Neural cell (in vitro differentiated cells): Measurements from ENCODE around the gene FANCL. TPM values are rescaled to one million over a fixed set of nuclear protein-coding genes. Genes with fewer than 3 reads are reported as not detected.

Source experiments
- H2AFZ ChIP-seq: fragments of 200-600, 300-800 bp; sonication (generic), shearing (Covaris generic); 2 replicates; pipeline ENCODE4 v1.6.0; 2014; ENCODE audit warnings: low read depth, mild to moderate bottlenecking, antibody characterized with exemption, low read length, moderate library complexity
- H3F3A ChIP-seq: fragments of 200-600 bp; shearing (Covaris generic); 2 replicates; pipeline ENCODE4 v1.6.1; 2016; ENCODE audit warnings: mild to moderate bottlenecking, moderate library complexity, mixed read lengths, antibody characterized with exemption, low read length; ENCODE audit not compliant: insufficient read depth, poor library complexity, severe bottlenecking
- H3K27ac ChIP-seq: fragments of 200-600, 300-800 bp; sonication (generic), shearing (Covaris generic); 2 replicates; pipeline ENCODE4 v1.5.1; 2014; ENCODE audit warnings: mild to moderate bottlenecking, low read length, moderate library complexity
- H3K27me3 ChIP-seq: fragments of 300-800, 200-600 bp; sonication (generic), shearing (Covaris generic); 2 replicates; pipeline ENCODE4 v1.6.0; 2014; ENCODE audit warnings: mild to moderate bottlenecking, low read depth, low read length, moderate library complexity; ENCODE audit not compliant: insufficient read depth
- H3K36me3 ChIP-seq: fragments of 300-800, 200-600 bp; sonication (generic), shearing (Covaris generic); 2 replicates; pipeline ENCODE4 v1.5.1; 2014; ENCODE audit warnings: mild to moderate bottlenecking, antibody characterized with exemption, low read length, moderate library complexity; ENCODE audit not compliant: insufficient read depth
- H3K4me2 ChIP-seq: fragments of 300-800, 200-600 bp; sonication (generic), shearing (Covaris generic); 2 replicates; pipeline ENCODE4 v1.6.0; 2014; ENCODE audit warnings: mild to moderate bottlenecking, low read length
- H3K4me3 ChIP-seq: fragments of 300-800, 200-600 bp; sonication (generic), shearing (Covaris generic); 2 replicates; pipeline ENCODE4 v1.5.1; 2014; ENCODE audit warnings: mild to moderate bottlenecking, low read length, moderate library complexity
- H3K79me2 ChIP-seq: fragments of 200-600 bp; shearing (Covaris generic); replicated peaks from 2 replicates; pipeline ENCODE4 v1.6.0; 2014; ENCODE audit warnings: mild to moderate bottlenecking, low read length, moderate library complexity; ENCODE audit not compliant: insufficient read depth
- H3K9ac ChIP-seq: fragments of 300-800, 200-600 bp; sonication (generic), shearing (Covaris generic); 2 replicates; pipeline ENCODE4 v1.6.1; 2016; ENCODE audit warnings: mild to moderate bottlenecking, low read length, mixed read lengths
- H3K9me2 ChIP-seq: fragments of 200-600 bp; shearing (Covaris generic); 2 replicates; pipeline ENCODE4 v1.6.1; 2016; ENCODE audit warnings: mild to moderate bottlenecking, low read length, mixed read lengths; ENCODE audit not compliant: insufficient read depth
- H3K9me3 ChIP-seq: fragments of 200-600, 300-800 bp; sonication (generic), shearing (Covaris generic); 2 replicates; pipeline ENCODE4 v1.6.1; 2016; ENCODE audit warnings: mild to moderate bottlenecking, mixed run types, low read length, moderate library complexity, mixed read lengths
- H4K20me1 ChIP-seq: fragments of 200-600 bp; shearing (Covaris generic); 2 replicates; pipeline ENCODE4 v1.6.1; 2016; ENCODE audit warnings: mild to moderate bottlenecking, mixed run types; ENCODE audit not compliant: insufficient read depth
- CTCF ChIP-seq: fragments of 450-650 bp; IDR thresholded peaks from 2 replicates; pipeline ENCODE4 v1.5.1; 2014; ENCODE audit warnings: antibody characterized with exemption, mild to moderate bottlenecking, moderate library complexity; ENCODE audit not compliant: poor library complexity, severe bottlenecking
- EP300 ChIP-seq: fragments of 450-650 bp; conservative IDR thresholded peaks from 2 replicates; pipeline ENCODE4 v1.6.1; 2014; ENCODE audit warnings: antibody characterized with exemption, mild to moderate bottlenecking, moderate library complexity; ENCODE audit not compliant: poor library complexity, severe bottlenecking
- EZH2 ChIP-seq: fragments of 200-600, 300-800 bp; shearing (Covaris generic), sonication (generic); IDR thresholded peaks from 2 replicates; pipeline ENCODE4 v1.6.1; 2014; ENCODE audit warnings: antibody characterized with exemption, low read length, borderline replicate concordance, mild to moderate bottlenecking; ENCODE audit not compliant: insufficient read depth, poor library complexity, severe bottlenecking
- MXI1 ChIP-seq: fragments of 450-650 bp; conservative IDR thresholded peaks from 2 replicates; pipeline ENCODE4 v1.6.1; 2014; ENCODE audit warnings: antibody characterized with exemption, mild to moderate bottlenecking; ENCODE audit not compliant: poor library complexity, severe bottlenecking
- POLR2AphosphoS5 ChIP-seq: IDR thresholded peaks from 2 replicates; pipeline ENCODE4 v1.6.1; 2012
- RAD21 ChIP-seq: fragments of 450-650 bp; conservative IDR thresholded peaks from 2 replicates; pipeline ENCODE4 v1.6.1; 2014; ENCODE audit warnings: antibody characterized with exemption, mild to moderate bottlenecking, moderate library complexity
- SMC3 ChIP-seq: fragments of 450-650 bp; conservative IDR thresholded peaks from 2 replicates; pipeline ENCODE4 v1.6.1; 2014; ENCODE audit warnings: antibody characterized with exemption, mild to moderate bottlenecking, moderate library complexity; ENCODE audit not compliant: poor library complexity
- TAF1 ChIP-seq: IDR thresholded peaks from 2 replicates; pipeline ENCODE4 v1.6.1; 2012; ENCODE audit warnings: low read depth
- polyA plus RNA-seq: library from polyadenylated mRNA; depleted of rRNA; stranded (reverse); fragments of >200 nt; gene quantifications from 2 replicates; pipeline ENCODE4 v1.2.3, GENCODE V29; 2014
- TF ChIP-seq, protein P1 (sequence below): IDR thresholded peaks from 2 replicates; pipeline ENCODE4 v1.6.1; 2012; ENCODE audit warnings: borderline replicate concordance

The FANCL gene
- polyA plus RNA-seq, 1 donor from 2014 or later, result 72.8 TPM

DNA sequence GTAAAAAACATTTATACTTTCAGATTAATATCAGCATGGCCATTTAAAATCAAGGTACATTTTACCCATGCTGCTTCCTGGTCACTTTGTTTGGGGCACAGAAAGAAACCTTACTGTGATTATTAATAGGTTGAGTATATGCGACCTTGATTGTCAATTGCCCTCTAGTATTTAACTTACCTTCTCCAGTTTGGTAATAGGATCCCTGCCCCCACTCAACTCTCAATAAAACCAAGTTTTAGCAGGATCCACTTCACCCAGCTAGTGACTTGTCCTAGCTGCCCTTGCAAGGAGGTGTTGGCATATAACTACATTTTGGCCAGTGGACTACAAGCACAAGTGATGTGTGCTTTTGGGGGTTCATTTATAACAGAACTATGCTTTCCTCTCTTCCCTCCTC is 34.3 kb downstream of the FANCL start:
- Histone ChIP-seq H3K79me2 (no peaks in the 10 kb centered on the region), H4K20me1 (no peaks in the 10 kb centered on the region), H3K9me2 (no peaks in the 10 kb centered on the region), H2AFZ (no peak overlapping the region), H3K4me3 (no peak overlapping the region), H3K27me3 (no peaks in the 10 kb centered on the region), H3K9ac (no peak overlapping the region), H3K4me2 (no peak overlapping the region), H3K9me3 (no peaks in the 10 kb centered on the region), H3K36me3 (no peaks in the 10 kb centered on the region), H3K27ac (no peak overlapping the region), H3F3A (no peaks in the 10 kb centered on the region)
- no peak for TF ChIP-seq SMC3
- TF ChIP-seq RAD21, result no peak
- no peak for TF ChIP-seq TAF1
- no peak for TF ChIP-seq POLR2AphosphoS5
- TF ChIP-seq MXI1, result no peak
- TF ChIP-seq, protein P1, sequence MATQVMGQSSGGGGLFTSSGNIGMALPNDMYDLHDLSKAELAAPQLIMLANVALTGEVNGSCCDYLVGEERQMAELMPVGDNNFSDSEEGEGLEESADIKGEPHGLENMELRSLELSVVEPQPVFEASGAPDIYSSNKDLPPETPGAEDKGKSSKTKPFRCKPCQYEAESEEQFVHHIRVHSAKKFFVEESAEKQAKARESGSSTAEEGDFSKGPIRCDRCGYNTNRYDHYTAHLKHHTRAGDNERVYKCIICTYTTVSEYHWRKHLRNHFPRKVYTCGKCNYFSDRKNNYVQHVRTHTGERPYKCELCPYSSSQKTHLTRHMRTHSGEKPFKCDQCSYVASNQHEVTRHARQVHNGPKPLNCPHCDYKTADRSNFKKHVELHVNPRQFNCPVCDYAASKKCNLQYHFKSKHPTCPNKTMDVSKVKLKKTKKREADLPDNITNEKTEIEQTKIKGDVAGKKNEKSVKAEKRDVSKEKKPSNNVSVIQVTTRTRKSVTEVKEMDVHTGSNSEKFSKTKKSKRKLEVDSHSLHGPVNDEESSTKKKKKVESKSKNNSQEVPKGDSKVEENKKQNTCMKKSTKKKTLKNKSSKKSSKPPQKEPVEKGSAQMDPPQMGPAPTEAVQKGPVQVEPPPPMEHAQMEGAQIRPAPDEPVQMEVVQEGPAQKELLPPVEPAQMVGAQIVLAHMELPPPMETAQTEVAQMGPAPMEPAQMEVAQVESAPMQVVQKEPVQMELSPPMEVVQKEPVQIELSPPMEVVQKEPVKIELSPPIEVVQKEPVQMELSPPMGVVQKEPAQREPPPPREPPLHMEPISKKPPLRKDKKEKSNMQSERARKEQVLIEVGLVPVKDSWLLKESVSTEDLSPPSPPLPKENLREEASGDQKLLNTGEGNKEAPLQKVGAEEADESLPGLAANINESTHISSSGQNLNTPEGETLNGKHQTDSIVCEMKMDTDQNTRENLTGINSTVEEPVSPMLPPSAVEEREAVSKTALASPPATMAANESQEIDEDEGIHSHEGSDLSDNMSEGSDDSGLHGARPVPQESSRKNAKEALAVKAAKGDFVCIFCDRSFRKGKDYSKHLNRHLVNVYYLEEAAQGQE, result no peak
- no peak for TF ChIP-seq CTCF
- no peak for TF ChIP-seq EP300
- TF ChIP-seq EZH2, result no peak

DNA sequence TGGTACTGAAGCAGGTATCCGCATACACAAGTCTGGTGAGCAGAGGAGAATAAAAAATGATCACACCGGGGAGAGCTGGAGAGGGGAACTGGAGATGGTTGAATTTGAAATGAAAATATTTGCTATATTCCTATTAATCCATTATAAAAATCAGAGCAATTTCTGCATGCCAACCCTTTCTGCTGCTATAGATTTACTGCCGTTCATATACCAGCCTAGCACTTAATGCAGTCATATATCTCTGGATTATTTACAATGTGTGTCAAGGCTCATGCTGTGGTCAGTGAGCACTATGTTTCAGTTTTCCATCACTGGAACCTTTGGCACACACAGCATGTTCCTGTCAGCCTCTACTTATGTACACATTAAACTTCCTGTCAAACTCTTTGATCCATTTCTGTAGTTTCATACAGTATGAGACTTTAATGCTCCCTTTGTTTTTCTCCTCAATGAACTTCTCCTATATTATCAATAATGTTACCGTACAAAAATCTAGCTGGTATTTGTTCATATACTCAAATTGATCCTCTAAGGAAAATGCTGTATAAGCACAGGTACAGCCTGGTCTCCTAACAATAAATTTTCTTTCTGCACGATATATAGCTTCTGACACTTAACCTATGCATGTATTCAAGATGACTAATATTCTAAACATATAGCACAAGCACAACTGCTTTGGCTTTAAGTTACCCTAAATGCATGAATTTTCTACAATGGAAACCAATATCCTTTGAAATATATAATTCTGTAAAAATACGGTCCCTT is 36.7 kb downstream of the FANCL start:
- Histone ChIP-seq H3K4me2 (no peak overlapping the region), H3K27ac (no peak overlapping the region), H3K27me3 (no peaks in the 10 kb centered on the region), H3K36me3 (no peaks in the 10 kb centered on the region), H3K9me3 (no peaks in the 10 kb centered on the region), H2AFZ (no peak overlapping the region), H3K9ac (no peak overlapping the region), H3K4me3 (no peak overlapping the region), H3K9me2 (no peaks in the 10 kb centered on the region), H3F3A (no peaks in the 10 kb centered on the region), H3K79me2 (no peaks in the 10 kb centered on the region), H4K20me1 (no peaks in the 10 kb centered on the region)
- peak; percentile 67 for TF ChIP-seq EP300
- TF ChIP-seq TAF1, result no peak
- no peak for TF ChIP-seq CTCF
- no peak for TF ChIP-seq EZH2
- TF ChIP-seq SMC3, result no peak
- no peak for TF ChIP-seq RAD21
- TF ChIP-seq POLR2AphosphoS5, result peak; percentile 86
- TF ChIP-seq, protein P1, result no peak
